IPS-NIHi7 (cell line): Measurements from ENCODE around the gene TMEM178B.
"Not testable (repeated sequence)": the region's sequence is repeated elsewhere in the genome, so short reads cannot be mapped to it uniquely, and the experiment has no call there.

Source experiments
- DNase-seq: peaks from one replicate; pipeline ENCODE4 v3.0.0; 2012; ENCODE audit warnings: mixed read lengths; ENCODE audit errors: extremely low spot score

TMEM178B gene

GRCh38 chr7:141355032-141355431 lies 281.2 kb downstream of the TMEM178B start:
- DNase-seq: no peak

DNA sequence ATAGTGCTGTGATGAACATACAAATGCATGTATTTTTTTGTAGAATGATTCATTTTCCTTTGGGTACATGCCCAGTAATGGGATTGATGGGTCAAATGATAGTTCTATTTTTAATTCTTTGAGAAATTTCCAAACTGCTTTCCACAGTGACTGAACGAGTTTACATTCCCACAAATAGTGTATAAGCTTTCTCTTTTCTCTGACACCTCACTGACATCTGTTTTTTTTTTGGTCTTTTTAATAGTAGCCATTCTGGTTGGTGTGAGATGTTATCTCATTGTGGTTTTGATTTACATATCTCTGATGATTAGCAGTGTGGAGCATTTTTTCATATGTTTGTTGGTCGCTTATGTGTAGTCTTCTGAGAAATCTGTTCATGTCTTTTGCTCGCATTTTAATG lies 282.3 kb downstream of the TMEM178B start:
- DNase-seq: no peak

GRCh38 chr7:141358386-141358785 lies 284.5 kb downstream of the TMEM178B start:
- DNase-seq: no peak

DNA sequence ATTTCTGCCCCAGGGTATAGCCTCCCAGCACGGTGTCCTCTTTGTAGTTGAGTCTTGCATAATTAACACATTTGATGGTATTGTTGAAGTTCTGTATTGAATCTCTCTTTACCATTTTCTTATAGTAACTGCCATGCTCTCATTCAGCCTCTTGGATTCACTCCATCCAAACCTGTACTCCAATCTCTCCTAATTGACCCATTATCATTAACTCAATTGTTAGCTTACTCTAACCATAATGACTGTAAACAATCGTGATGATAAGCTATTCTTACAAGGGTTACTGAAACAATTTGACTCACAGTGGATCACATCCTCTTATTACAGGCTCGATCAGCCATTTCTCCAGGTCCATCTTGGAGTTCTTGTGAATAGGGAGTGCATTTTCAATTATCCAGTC lies 285.4 kb downstream of the TMEM178B start:
- no peak for DNase-seq

GRCh38 chr7:141359740-141360415 lies 286.0 kb downstream of the TMEM178B start:
- no peak for DNase-seq

- no peak for DNase-seq
Measured at GRCh38 chr7:141360416-141360760, 286.5 kb downstream of the TMEM178B start.

DNA sequence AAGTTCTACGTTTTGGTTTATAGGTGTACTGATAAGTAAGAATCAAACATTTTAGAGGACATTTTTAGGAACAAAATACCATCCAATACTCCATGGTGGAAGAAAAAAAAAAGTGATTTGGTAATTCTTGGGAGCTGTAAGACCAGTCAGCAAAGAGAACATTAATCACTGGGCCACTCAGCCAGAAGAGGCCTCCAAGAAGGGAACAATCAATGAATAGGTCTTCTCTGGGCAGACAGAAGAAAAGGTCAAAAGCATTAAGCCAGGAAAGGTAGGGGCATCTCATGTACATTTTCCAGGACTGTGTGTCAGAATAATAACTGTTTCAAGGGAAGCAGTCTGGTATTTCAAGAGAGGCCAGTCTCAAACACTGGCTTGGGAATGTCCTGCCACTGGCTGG lies 286.9 kb downstream of the TMEM178B start:
- DNase-seq: no peak

DNA sequence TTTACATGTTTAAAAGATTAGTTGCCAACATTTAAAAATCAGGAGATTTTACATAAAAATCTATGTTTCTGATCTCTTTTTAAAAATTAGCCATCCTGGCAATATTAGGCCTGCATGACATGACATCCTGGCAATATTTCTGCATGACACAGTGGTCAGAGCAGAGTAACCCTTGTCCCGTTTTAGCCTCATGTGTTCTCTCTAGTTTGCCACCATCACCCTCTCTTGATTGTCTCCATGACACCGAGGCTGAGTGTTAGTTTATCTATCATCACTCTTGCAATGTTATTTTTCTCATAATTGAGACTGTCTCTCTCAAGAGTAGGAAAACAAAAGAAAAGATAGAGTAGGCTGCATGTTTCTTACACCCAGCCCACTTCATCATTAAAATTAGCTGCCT lies 287.6 kb downstream of the TMEM178B start:
- no peak for DNase-seq

DNA sequence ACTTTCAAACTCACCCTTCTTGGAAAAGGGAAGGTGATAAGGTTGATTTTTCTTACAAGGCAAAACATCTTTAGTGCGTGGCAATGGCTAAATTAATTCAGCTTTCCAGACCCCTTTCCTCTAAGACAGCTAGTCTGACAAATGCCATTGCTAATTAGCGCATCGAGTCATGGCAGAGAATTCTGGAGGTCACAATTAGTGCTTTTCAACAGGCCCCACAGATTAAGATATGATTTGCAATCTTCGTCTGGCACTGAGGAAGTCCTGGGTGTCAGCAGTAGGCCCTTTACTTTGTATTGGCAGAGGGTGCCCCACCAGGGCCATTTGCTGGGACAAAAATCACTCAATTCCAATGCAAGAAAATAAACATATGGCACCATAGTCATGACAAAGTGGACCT lies 288.1 kb downstream of the TMEM178B start:
- no peak for DNase-seq

GRCh38 chr7:141362580-141363435 lies 288.9 kb downstream of the TMEM178B start:
- peak; percentile 36 for DNase-seq

DNA sequence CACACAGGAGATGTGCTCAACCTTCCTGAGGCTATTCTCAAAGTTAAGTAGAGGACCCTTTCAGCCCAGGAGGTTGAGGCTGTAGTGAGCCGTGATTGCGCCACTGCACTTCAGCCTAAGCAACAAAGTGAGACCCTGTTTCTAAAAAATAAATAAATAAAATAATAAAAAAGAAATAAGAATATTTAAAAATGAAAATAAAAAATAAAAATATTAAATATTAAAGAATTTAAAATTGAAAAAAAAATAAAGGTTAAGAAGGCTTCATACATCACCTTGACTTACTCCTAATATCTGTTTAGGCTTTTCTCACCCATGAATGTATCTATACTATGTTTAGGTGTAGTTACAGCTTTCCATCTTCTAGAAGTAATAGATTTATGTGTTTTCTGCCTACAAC lies 289.9 kb downstream of the TMEM178B start:
- no peak for DNase-seq

- DNase-seq: peak; percentile 55
Measured at GRCh38 chr7:141366091-141366621, 292.3 kb downstream of the TMEM178B start.

GRCh38 chr7:141369422-141369821 lies 295.6 kb downstream of the TMEM178B start:
- no peak for DNase-seq

DNA sequence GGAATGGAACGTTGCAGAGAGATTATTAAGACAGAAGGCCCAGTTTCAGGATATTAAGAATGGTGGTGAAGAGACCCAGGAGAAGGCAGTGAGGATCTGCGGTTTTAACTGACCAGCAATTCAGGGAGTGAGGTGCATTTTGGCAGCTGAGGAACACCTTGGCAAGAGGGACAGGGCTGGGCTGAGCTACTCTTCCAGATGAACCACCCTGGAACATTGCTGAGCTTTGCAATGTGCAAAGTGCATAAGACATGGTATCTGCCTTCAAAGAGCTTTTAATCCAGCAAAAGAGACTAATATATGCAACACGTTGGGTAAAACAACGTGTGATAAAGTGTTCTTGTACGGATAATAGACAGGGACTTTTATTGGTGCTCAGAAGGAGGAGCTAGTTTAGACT lies 296.3 kb downstream of the TMEM178B start:
- DNase-seq: no peak

GRCh38 chr7:141370650-141371049 lies 296.8 kb downstream of the TMEM178B start:
- no peak for DNase-seq

DNA sequence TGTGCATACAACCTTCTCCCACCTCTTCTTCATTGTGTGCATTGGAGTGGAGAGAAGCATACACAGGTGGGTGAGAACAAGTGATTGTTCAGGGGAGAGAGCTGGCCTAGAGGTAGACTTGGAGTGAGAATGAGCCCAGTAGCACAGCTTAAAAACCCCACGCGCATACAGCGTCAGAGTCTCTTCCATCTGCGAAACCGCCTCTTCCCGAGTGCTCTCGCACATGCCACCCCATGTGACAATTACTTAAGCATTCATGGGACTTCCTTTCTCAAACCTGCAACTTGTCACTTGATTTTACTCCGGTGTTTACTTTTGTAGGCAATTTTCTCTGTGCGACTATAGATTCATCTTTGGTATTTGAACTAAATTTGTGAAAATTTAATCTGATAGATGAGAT lies 300.6 kb downstream of the TMEM178B start:
- no peak for DNase-seq

DNA sequence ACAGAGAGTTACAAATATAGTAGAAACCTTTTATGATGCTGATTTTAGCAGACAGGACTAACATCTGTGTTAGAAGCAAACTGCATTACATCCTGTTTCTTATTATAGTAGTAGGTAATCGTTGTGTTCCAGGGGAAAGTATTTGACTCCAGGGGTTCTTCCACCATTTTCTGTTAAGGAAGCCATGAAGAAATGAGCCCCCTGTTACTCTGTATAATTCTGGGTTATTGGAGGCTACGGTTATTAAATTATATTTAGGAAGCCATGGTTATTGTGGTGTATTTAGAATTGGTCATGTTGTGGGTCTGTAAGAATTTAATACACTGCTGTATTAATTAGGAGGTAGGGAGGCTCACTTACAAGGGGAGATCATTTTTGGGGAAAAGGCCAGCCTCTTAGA lies 301.6 kb downstream of the TMEM178B start:
- DNase-seq: no peak

GRCh38 chr7:141377906-141378305 lies 304.0 kb downstream of the TMEM178B start:
- no peak for DNase-seq

GRCh38 chr7:141378405-141378804 lies 304.5 kb downstream of the TMEM178B start:
- DNase-seq: no peak

GRCh38 chr7:141381794-141382427 lies 308.0 kb downstream of the TMEM178B start:
- no peak for DNase-seq

DNA sequence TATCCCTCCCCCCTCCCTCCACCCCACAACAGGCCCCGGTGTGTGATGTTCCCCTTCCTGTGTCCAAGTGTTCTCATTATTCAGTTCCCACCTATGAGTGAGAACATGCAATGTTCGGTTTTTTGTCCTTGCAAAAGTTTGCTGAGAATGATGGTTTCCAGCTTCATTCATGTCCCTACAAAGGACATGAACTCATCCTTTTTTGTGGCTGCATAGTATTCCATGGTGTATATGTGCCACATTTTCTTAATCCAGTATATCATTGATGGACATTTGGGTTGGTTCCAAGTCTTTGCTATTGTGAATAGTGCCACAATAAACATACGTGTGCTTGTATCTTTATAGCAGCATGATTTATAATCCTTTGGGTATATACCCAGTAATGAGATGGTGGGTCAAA lies 309.5 kb downstream of the TMEM178B start:
- not testable (repeated sequence) for DNase-seq

DNA sequence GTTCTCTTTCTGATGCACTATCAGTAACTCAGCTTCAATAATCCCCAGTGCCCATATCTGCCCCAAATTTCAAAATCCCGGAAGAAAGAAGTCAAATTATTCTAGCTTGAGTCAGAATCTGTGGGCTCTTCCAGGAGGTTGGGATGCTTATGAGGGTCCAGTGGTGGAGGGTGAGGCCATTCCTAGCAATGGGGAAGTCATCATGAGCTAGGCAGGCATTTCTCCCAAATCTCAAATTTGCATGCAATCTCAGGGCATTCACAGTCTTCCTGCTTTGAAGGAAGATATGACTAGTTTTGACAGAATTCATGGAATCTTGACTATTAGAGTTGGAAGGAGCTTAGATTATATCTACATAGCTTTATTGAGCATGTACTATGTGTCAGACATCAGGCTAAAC lies 313.0 kb downstream of the TMEM178B start:
- DNase-seq: no peak
